Endothelial cell of umbilical vein (primary cell): ENCODE results near the gene TNIK. TPM values are rescaled to one million over a fixed set of nuclear protein-coding genes. Genes with fewer than 3 reads are reported as not detected.

ENCODE experiments used
- BruUV-seq: library from RNA; stranded (reverse); fragments of 400-500 nt; replicated peaks from 2 replicates; lab custom pipeline; 2021; lab: Mats Ljungman, UMichigan
- CTCF ChIA-PET: fragments of 300-600, 350-600 bp; sonication (Branson Sonifier 250); formaldehyde crosslinking; loops from one replicate; lab custom pipeline; 2021; ENCODE audit warnings: antibody characterized with exemption, inconsistent platforms; lab: Charles Lee
- POLR2A ChIA-PET: fragments of 300-600, 350-600 bp; sonication (Branson Sonifier 250); formaldehyde crosslinking; loops from one replicate; lab custom pipeline; 2021; ENCODE audit warnings: antibody characterized with exemption, inconsistent platforms; lab: Charles Lee
- DNase-seq: peaks from one replicate; pipeline ENCODE4 v3.0.0-alpha.2; 2011; ENCODE audit warnings: low read depth, low spot score
- FAIRE-seq: peaks from 2 replicates; lab custom pipeline; 2011; peaks lifted over from hg19 to GRCh38; lab: Jason Lieb, UNC
- H2AFZ ChIP-seq: 2 replicates; pipeline ENCODE4 v1.6.0; 2012; ENCODE audit warnings: low read depth, low read length, control low read depth, inconsistent platforms
- H3K27ac ChIP-seq: 2 replicates; pipeline ENCODE4 v1.5.1; 2011; ENCODE audit warnings: low read depth, mild to moderate bottlenecking, control low read depth, low read length, moderate library complexity; ENCODE audit not compliant: insufficient read depth
- H3K27me3 ChIP-seq, 2 experiments: 2 replicates each; pipeline versions ENCODE4 v1.6.0 to v1.6.1; 2011; ENCODE audit warnings: low read length in 2 of 2, mixed read lengths in 1 of 2; ENCODE audit not compliant: control insufficient read depth in 2 of 2, insufficient read depth in 2 of 2
- H3K36me3 ChIP-seq, 2 experiments: 2 replicates in 1 of 2; 3 replicates in 1 of 2; pipeline ENCODE4 v1.5.1; 2011; ENCODE audit warnings: low read length in 2 of 2, mild to moderate bottlenecking in 1 of 2, moderate library complexity in 1 of 2; ENCODE audit not compliant: control insufficient read depth in 2 of 2, insufficient read depth in 2 of 2; ENCODE audit errors: extremely low read depth in 1 of 2
- H3K4me1 ChIP-seq: 3 replicates; pipeline ENCODE4 v1.5.1; 2011; ENCODE audit warnings: mild to moderate bottlenecking, low read length; ENCODE audit not compliant: control insufficient read depth, insufficient read depth; ENCODE audit errors: extremely low read depth
- H3K4me2 ChIP-seq: 2 replicates; pipeline ENCODE4 v1.6.1; 2011; ENCODE audit warnings: low read length, control low read depth, mixed read lengths; ENCODE audit not compliant: insufficient read depth
- H3K4me3 ChIP-seq, 3 experiments: fragments of 200-600 bp in 1 of 3; sonication (generic), shearing (Covaris generic) in 1 of 3; replicated peaks in 1 of 3; 2 replicates each; pipeline ENCODE4 v1.5.1; 2011 to 2016; ENCODE audit warnings: control low read depth in 3 of 3, low read length in 3 of 3, mild to moderate bottlenecking in 2 of 3, inconsistent platforms in 1 of 3, low read depth in 1 of 3, moderate library complexity in 1 of 3; ENCODE audit not compliant: insufficient read depth in 1 of 3
- H3K79me2 ChIP-seq: 2 replicates; pipeline ENCODE4 v1.6.0; 2012; ENCODE audit warnings: low read length, inconsistent platforms; ENCODE audit not compliant: control insufficient read depth, insufficient read depth
- H3K9ac ChIP-seq: replicated peaks from 2 replicates; pipeline ENCODE3; 2011; ENCODE audit warnings: low read length, control low read depth; ENCODE audit not compliant: insufficient read depth; ENCODE audit errors: extremely low read depth
- H3K9me1 ChIP-seq: replicated peaks from 3 replicates; pipeline ENCODE4 v1.6.0; 2011; ENCODE audit warnings: mild to moderate bottlenecking, low read length; ENCODE audit not compliant: control insufficient read depth, insufficient read depth; ENCODE audit errors: extremely low read depth
- H3K9me3 ChIP-seq: replicated peaks from 2 replicates; pipeline ENCODE4 v1.5.1; 2012; ENCODE audit warnings: low read length, inconsistent platforms; ENCODE audit not compliant: control insufficient read depth, insufficient read depth
- H4K20me1 ChIP-seq: replicated peaks from 2 replicates; pipeline ENCODE3; 2011; ENCODE audit warnings: mild to moderate bottlenecking, low read length; ENCODE audit not compliant: control insufficient read depth, insufficient read depth; ENCODE audit errors: extremely low read depth
- EZH2 ChIP-seq: IDR thresholded peaks from 2 replicates; pipeline ENCODE4 v1.6.1; 2012; ENCODE audit warnings: borderline replicate concordance, low read depth, mild to moderate bottlenecking, moderate library complexity, low read length, inconsistent platforms; ENCODE audit not compliant: severe bottlenecking
- GATA2 ChIP-seq: IDR thresholded peaks from 2 replicates; pipeline ENCODE4 v1.7.0; 2011; ENCODE audit warnings: low read depth, mild to moderate bottlenecking, moderate library complexity, mixed read lengths, low read length; ENCODE audit not compliant: insufficient read length, insufficient read depth
- JUN ChIP-seq: IDR thresholded peaks from 2 replicates; pipeline ENCODE4 v1.6.1; 2011; ENCODE audit warnings: borderline replicate concordance, low read depth; ENCODE audit not compliant: insufficient read length, insufficient read depth
- MYC ChIP-seq: IDR thresholded peaks from one replicate; pipeline ENCODE4 v1.6.1; 2011; ENCODE audit warnings: mild to moderate bottlenecking, low read depth, low read length
- dilution Hi-C: fragments of 300-500 bp; cut with MboI; formaldehyde crosslinking; loops from one replicate; pipeline ENCODE4 v1.15.0; 2019; ENCODE audit warnings: low sequenced_read_pairs; ENCODE audit not compliant: extremely low pct_ligation_motif_present
- intact Hi-C: fragments of 100-400 bp; cut with micrococcal nuclease; formaldehyde crosslinking; loops from one replicate; pipeline ENCODE4 v1.10.0; 2022
- polyA plus RNA-seq, 4 experiments: library from polyadenylated mRNA; depleted of rRNA in 3 of 4; stranded (reverse) in 3 of 4; unstranded in 1 of 4; fragments of >200 nt; gene quantifications; 2 replicates each; pipeline versions ENCODE4 v1.2.1 to v1.2.3, GENCODE V29; 2011 to 2012; ENCODE audit warnings: missing spikeins in 1 of 4
- total RNA-seq: library from RNA; stranded (reverse); gene quantifications from 2 replicates; pipeline ENCODE4 v1.2.3, GENCODE V29; 2021
- TF ChIP-seq, protein P1 (sequence below), 2 donors: IDR thresholded peaks; 1 replicate in 1 of 2; 2 replicates in 1 of 2; pipeline ENCODE4 v1.5.1; 2011; ENCODE audit warnings: low read length in 2 of 2, mild to moderate bottlenecking in 2 of 2, moderate library complexity in 2 of 2, control low read depth in 1 of 2, inconsistent platforms in 1 of 2, low read depth in 1 of 2; ENCODE audit not compliant: insufficient read depth in 1 of 2; ENCODE audit errors: extremely low read depth in 1 of 2

The TNIK gene
- total and polyA plus RNA-seq, 2 donors (not counting 3 experiments of a cell fraction or from before 2014, with no cell fraction given), result 10.9 to 39.7 TPM

- H2AFZ ChIP-seq, result no peak overlapping the region
- BruUV-seq, result no TSS peak
- H3K27me3 ChIP-seq, result no peaks in the 10 kb centered on the region
- no peaks in the 10 kb centered on the region for H3K9me3 ChIP-seq
- H4K20me1 ChIP-seq, result no peaks in the 10 kb centered on the region
- TF ChIP-seq EZH2 (no peak), JUN (no peak), MYC (no peak), GATA2 (peak; percentile 34)
- TF ChIP-seq, protein P1, sequence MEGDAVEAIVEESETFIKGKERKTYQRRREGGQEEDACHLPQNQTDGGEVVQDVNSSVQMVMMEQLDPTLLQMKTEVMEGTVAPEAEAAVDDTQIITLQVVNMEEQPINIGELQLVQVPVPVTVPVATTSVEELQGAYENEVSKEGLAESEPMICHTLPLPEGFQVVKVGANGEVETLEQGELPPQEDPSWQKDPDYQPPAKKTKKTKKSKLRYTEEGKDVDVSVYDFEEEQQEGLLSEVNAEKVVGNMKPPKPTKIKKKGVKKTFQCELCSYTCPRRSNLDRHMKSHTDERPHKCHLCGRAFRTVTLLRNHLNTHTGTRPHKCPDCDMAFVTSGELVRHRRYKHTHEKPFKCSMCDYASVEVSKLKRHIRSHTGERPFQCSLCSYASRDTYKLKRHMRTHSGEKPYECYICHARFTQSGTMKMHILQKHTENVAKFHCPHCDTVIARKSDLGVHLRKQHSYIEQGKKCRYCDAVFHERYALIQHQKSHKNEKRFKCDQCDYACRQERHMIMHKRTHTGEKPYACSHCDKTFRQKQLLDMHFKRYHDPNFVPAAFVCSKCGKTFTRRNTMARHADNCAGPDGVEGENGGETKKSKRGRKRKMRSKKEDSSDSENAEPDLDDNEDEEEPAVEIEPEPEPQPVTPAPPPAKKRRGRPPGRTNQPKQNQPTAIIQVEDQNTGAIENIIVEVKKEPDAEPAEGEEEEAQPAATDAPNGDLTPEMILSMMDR (IDR thresholded peaks at IDR 0.05; ENCODE audit: extremely low read depth in 1 of 2, insufficient read depth in 1 of 2, low read depth in 1 of 2, low read length in 2 of 2), result no peak
- ChIA-PET POLR2A (no interaction called here), CTCF (no interaction called here)
- H3K27ac ChIP-seq, result peak overlapping the region; percentile 82
- no peak overlapping the region for H3K9ac ChIP-seq
- intact Hi-C loops, result no loop called here
- DNase-seq (no peak), FAIRE-seq (no peak)
- dilution Hi-C loops, result no loop called here
- peaks cover 46% of the 10 kb centered on the region for H3K4me1 ChIP-seq
- peaks cover 41% of the 10 kb centered on the region for H3K79me2 ChIP-seq
- no peaks in the 10 kb centered on the region for H3K36me3 ChIP-seq
- H3K4me3 ChIP-seq, result no peak overlapping the region
- no peaks in the 10 kb centered on the region for H3K9me1 ChIP-seq
- peak overlapping the region; percentile 48 for H3K4me2 ChIP-seq
These were observed 83.6 kb downstream of the TNIK start for GRCh38 chr3:171376596-171376947.
